NT2/D1 (cell line): ENCODE data around the gene GRM5.

Source experiments
- YY1 ChIP-seq: IDR thresholded peaks from 2 replicates; pipeline ENCODE4 v1.6.1; 2011; ENCODE audit not compliant: insufficient read length, insufficient read depth
- ZNF274 ChIP-seq: IDR thresholded peaks from 2 replicates; pipeline ENCODE4 v1.6.1; 2011; ENCODE audit warnings: mild to moderate bottlenecking, low read depth, low read length

GRCh38 chr11:88590361-88590760, 475.4 kb downstream of the GRM5 start:
- TF ChIP-seq YY1 (no peak), ZNF274 (no peak)
